Erythroblast (primary cell): ENCODE results near the gene GNA12.

Source experiments
- GATA1 ChIP-seq: IDR thresholded peaks from 2 replicates; pipeline ENCODE4 v1.6.1; 2011; ENCODE audit warnings: low read depth, mild to moderate bottlenecking, control low read depth, low read length, moderate library complexity
- POLR2A ChIP-seq: IDR thresholded peaks from 2 replicates; pipeline ENCODE4 v1.6.1; 2011; ENCODE audit warnings: mild to moderate bottlenecking, low read length

DNA sequence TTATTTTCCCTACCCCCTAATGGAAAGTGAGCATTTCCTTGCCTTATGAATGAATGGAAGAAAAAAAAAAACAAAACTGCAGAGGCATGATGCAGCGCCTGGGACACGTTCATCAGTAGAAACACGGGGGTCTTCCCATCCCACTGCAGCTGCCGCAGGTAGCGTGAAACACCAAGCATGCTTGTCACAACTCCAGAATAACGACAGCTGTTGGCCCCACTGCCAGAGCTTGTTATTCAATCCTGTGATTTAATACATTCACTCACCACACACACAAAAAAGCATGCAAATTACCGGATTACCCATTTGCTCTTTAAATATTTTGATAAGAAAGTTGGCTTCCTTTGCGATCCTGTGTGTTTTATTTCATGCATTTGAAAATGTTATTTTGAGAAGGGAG, 48.4 kb upstream of the GNA12 start:
- TF ChIP-seq POLR2A = no peak
- no peak for TF ChIP-seq GATA1
